Astrocyte of the cerebellum (primary cell): ENCODE measurements around the gene RNGTT.

ENCODE experiments used
- DNase-seq: peaks from one replicate; pipeline ENCODE4 v3.0.0-alpha.2; 2011; ENCODE audit warnings: low read depth
- H3K4me3 ChIP-seq: 2 replicates; pipeline ENCODE4 v1.5.1; 2011; ENCODE audit warnings: mild to moderate bottlenecking, low read depth, low read length, moderate library complexity
- CTCF ChIP-seq: IDR thresholded peaks from 2 replicates; pipeline ENCODE4 v1.5.1; 2012; ENCODE audit warnings: low read length, low read depth, moderate library complexity, mild to moderate bottlenecking; ENCODE audit errors: missing control alignments
- in situ Hi-C: cut with HindIII; loops from 2 replicates; pipeline ENCODE4 v1.10.0; 2017; ENCODE audit warnings: low sequenced_read_pairs

The RNGTT gene

GRCh38 chr6:88566746-88567534 is 396.5 kb downstream of the RNGTT start:
- H3K4me3 ChIP-seq = no peak overlapping the region
- no peak for TF ChIP-seq CTCF
- in situ Hi-C loops = no loop called here
- DNase-seq = no peak

- DNase-seq = no peak
- in situ Hi-C loops = no loop called here
These were observed 397.6 kb downstream of the RNGTT start for GRCh38 chr6:88565836-88566235.

GRCh38 chr6:88565409-88565811 is 398.0 kb downstream of the RNGTT start:
- no peak overlapping the region for H3K4me3 ChIP-seq
- in situ Hi-C loops = no loop called here
- no peak for TF ChIP-seq CTCF
- no peak for DNase-seq

More at GRCh38 chr6:88565836-88566235, 397.6 kb downstream of the RNGTT start:
- no peak overlapping the region for H3K4me3 ChIP-seq
- TF ChIP-seq CTCF = no peak

GRCh38 chr6:88563277-88563625 is 400.2 kb downstream of the RNGTT start:
- TF ChIP-seq CTCF = no peak
- in situ Hi-C loops = no loop called here
- H3K4me3 ChIP-seq = no peak overlapping the region
- DNase-seq = no peak

- no peak for TF ChIP-seq CTCF
- in situ Hi-C loops = no loop called here
- no peak for DNase-seq
- H3K4me3 ChIP-seq = no peak overlapping the region
These were observed 400.8 kb downstream of the RNGTT start for GRCh38 chr6:88562353-88563276.

- TF ChIP-seq CTCF = no peak
- no peak overlapping the region for H3K4me3 ChIP-seq
- in situ Hi-C loops = no loop called here
- peak; percentile 12 for DNase-seq
These were observed 401.5 kb downstream of the RNGTT start for GRCh38 chr6:88561954-88562315.
